Ectodermal cell (in vitro differentiated cells): ENCODE results near the gene KCNK4.

Experiments used
- H3K27ac ChIP-seq: 2 replicates; pipeline ENCODE4 v1.7.0; 2013; ENCODE audit warnings: mild to moderate bottlenecking, low read depth, low read length; ENCODE audit not compliant: insufficient read depth, poor library complexity, severe bottlenecking
- H3K27me3 ChIP-seq: 2 replicates; pipeline ENCODE4 v1.7.0; 2013; ENCODE audit warnings: mild to moderate bottlenecking, low read length; ENCODE audit not compliant: insufficient read depth, control insufficient read depth, poor library complexity, severe bottlenecking
- H3K36me3 ChIP-seq: one replicate; pipeline ENCODE4 v1.7.0; 2013; ENCODE audit warnings: low read length; ENCODE audit not compliant: control insufficient read depth, insufficient read depth
- H3K4me1 ChIP-seq: one replicate; pipeline ENCODE4 v1.7.0; 2013; ENCODE audit warnings: low read length; ENCODE audit not compliant: control insufficient read depth, insufficient read depth
- H3K4me3 ChIP-seq: 2 replicates; pipeline ENCODE4 v1.7.0; 2013; ENCODE audit warnings: low read depth, low read length, control low read depth; ENCODE audit not compliant: insufficient read depth
- H3K9me3 ChIP-seq: 2 replicates; pipeline ENCODE4 v1.7.0; 2013; ENCODE audit warnings: mild to moderate bottlenecking, low read length, moderate library complexity; ENCODE audit not compliant: control insufficient read depth
- WGBS, 2 experiments: methylation state at CpG; one replicate each; pipeline ENCODE4 v1.1.7; 2013; ENCODE audit warnings: missing lambda C conversion rate in 2 of 2; 5-methylcytosine and 5-hydroxymethylcytosine counted together

Gene KCNK4

GRCh38 chr11:64268893-64269539 is 22.1 kb upstream of the KCNK4 start:
- 4 to 5% methylated on average over 34 of the region's 34 CpGs for WGBS, 2 experiments
- H3K9me3 ChIP-seq: no peaks in the 10 kb centered on the region
- H3K27ac ChIP-seq: peak overlapping the region; percentile 90
- H3K36me3 ChIP-seq: peaks cover 3% of the 10 kb centered on the region
- peaks cover 4% of the 10 kb centered on the region for H3K4me1 ChIP-seq
- H3K27me3 ChIP-seq: no peaks in the 10 kb centered on the region
- H3K4me3 ChIP-seq: peak overlapping the region; percentile 95

- H3K9me3 ChIP-seq: no peaks in the 10 kb centered on the region
- 0% methylated on average over 58 of the region's 58 CpGs for WGBS, 2 experiments
- H3K4me3 ChIP-seq: peak overlapping the region; percentile 95
- no peaks in the 10 kb centered on the region for H3K27me3 ChIP-seq
- peaks cover 3% of the 10 kb centered on the region for H3K36me3 ChIP-seq
- peak overlapping the region; percentile 97 for H3K27ac ChIP-seq
- H3K4me1 ChIP-seq: peaks cover 4% of the 10 kb centered on the region
Measured at GRCh38 chr11:64269540-64270220, 21.4 kb upstream of the KCNK4 start.

GRCh38 chr11:64275031-64275800 is 15.9 kb upstream of the KCNK4 start:
- no peaks in the 10 kb centered on the region for H3K27me3 ChIP-seq
- no peaks in the 10 kb centered on the region for H3K9me3 ChIP-seq
- peaks cover 6% of the 10 kb centered on the region for H3K36me3 ChIP-seq
- WGBS, 2 experiments: 91% methylated on average over 15 of the region's 15 CpGs
- H3K4me1 ChIP-seq: peaks cover 3% of the 10 kb centered on the region
- no peak overlapping the region for H3K27ac ChIP-seq
- no peak overlapping the region for H3K4me3 ChIP-seq

- Histone ChIP-seq H3K4me3 (no peak overlapping the region), H3K4me1 (peaks cover 3% of the 10 kb centered on the region), H3K27ac (no peak overlapping the region), H3K9me3 (no peaks in the 10 kb centered on the region), H3K36me3 (peaks cover 6% of the 10 kb centered on the region), H3K27me3 (no peaks in the 10 kb centered on the region)
- 89 to 97% methylated on average over 1 of the region's 2 CpGs for WGBS, 2 experiments
Measured at GRCh38 chr11:64275841-64276240, 15.3 kb upstream of the KCNK4 start.

GRCh38 chr11:64276653-64277431 is 14.3 kb upstream of the KCNK4 start:
- Histone ChIP-seq H3K4me1 (peaks cover 3% of the 10 kb centered on the region), H3K27ac (no peak overlapping the region), H3K4me3 (no peak overlapping the region), H3K27me3 (no peaks in the 10 kb centered on the region), H3K36me3 (peaks cover 6% of the 10 kb centered on the region), H3K9me3 (no peaks in the 10 kb centered on the region)
- 95 to 96% methylated on average over 17 of the region's 17 CpGs for WGBS, 2 experiments

GRCh38 chr11:64278576-64279190 is 12.4 kb upstream of the KCNK4 start:
- WGBS, 2 experiments: 84 to 86% methylated on average over 8 of the region's 8 CpGs
- Histone ChIP-seq H3K27me3 (no peaks in the 10 kb centered on the region), H3K36me3 (peaks cover 6% of the 10 kb centered on the region), H3K27ac (no peak overlapping the region), H3K4me1 (peaks cover 3% of the 10 kb centered on the region), H3K4me3 (no peak overlapping the region), H3K9me3 (no peaks in the 10 kb centered on the region)

- WGBS, 2 experiments: 95% methylated on average over 22 of the region's 22 CpGs
- Histone ChIP-seq H3K4me3 (no peak overlapping the region), H3K9me3 (no peaks in the 10 kb centered on the region), H3K27ac (no peak overlapping the region), H3K36me3 (no peaks in the 10 kb centered on the region), H3K4me1 (peaks cover 4% of the 10 kb centered on the region), H3K27me3 (no peaks in the 10 kb centered on the region)
Measured at GRCh38 chr11:64281957-64282770, 8.9 kb upstream of the KCNK4 start.

GRCh38 chr11:64283092-64283491 is 8.0 kb upstream of the KCNK4 start:
- H3K9me3 ChIP-seq: no peaks in the 10 kb centered on the region
- peaks cover 4% of the 10 kb centered on the region for H3K4me1 ChIP-seq
- no peaks in the 10 kb centered on the region for H3K36me3 ChIP-seq
- no peak overlapping the region for H3K27ac ChIP-seq
- H3K4me3 ChIP-seq: no peak overlapping the region
- WGBS, 2 experiments: 85 to 90% methylated on average over 3 of the region's 3 CpGs
- H3K27me3 ChIP-seq: no peaks in the 10 kb centered on the region
